ENCODE results near the gene PTGDS.

- TF ChIP-seq CTCF (IDR thresholded peaks at IDR 0.05) (no peak), POLR2A (IDR thresholded peaks at IDR 0.05) (no peak)
Observed at GRCh38 chr9:137001857-137002645, 24.7 kb downstream of the PTGDS start.

All from adrenal gland (tissue), 5 donors.